MM.1S (cell line): ENCODE data around the gene ZNF277.

Experiments used
- DNase-seq: peaks from one replicate; pipeline ENCODE4 v3.0.0-alpha.2; 2015
- H2AFZ ChIP-seq: fragments of 300-600 bp; sonication (generic); 2 replicates; pipeline ENCODE4 v1.6.0; 2016; ENCODE audit warnings: antibody characterized with exemption, low read length
- H3F3A ChIP-seq: fragments of 300-600 bp; sonication (generic); 2 replicates; pipeline ENCODE4 v1.6.1; 2016; ENCODE audit warnings: mild to moderate bottlenecking, antibody characterized with exemption, low read length, moderate library complexity, mixed read lengths; ENCODE audit not compliant: insufficient read depth
- H3K27ac ChIP-seq: fragments of 300-600 bp; sonication (generic); 2 replicates; pipeline ENCODE4 v1.5.1; 2016; ENCODE audit warnings: mild to moderate bottlenecking, low read length
- H3K27me3 ChIP-seq: fragments of 300-600 bp; sonication (generic); replicated peaks from 2 replicates; pipeline ENCODE4 v1.6.0; 2016; ENCODE audit warnings: low read length; ENCODE audit not compliant: insufficient read depth
- H3K36me3 ChIP-seq: fragments of 300-600 bp; sonication (generic); replicated peaks from 2 replicates; pipeline ENCODE4 v1.6.1; 2016; ENCODE audit warnings: mild to moderate bottlenecking, low read length, mixed read lengths; ENCODE audit not compliant: insufficient read depth
- H3K4me1 ChIP-seq: fragments of 300-600 bp; sonication (generic); 2 replicates; pipeline ENCODE4 v1.6.1; 2016; ENCODE audit warnings: low read length, mixed read lengths
- H3K4me2 ChIP-seq: fragments of 300-600 bp; sonication (generic); 2 replicates; pipeline ENCODE4 v1.6.0; 2016; ENCODE audit warnings: low read depth, low read length
- H3K4me3 ChIP-seq: fragments of 300-600 bp; sonication (generic); 2 replicates; pipeline ENCODE4 v1.5.1; 2016; ENCODE audit warnings: low read length, mixed read lengths
- H3K79me2 ChIP-seq: fragments of 300-600 bp; sonication (generic); 2 replicates; pipeline ENCODE4 v1.6.1; 2016; ENCODE audit warnings: mixed run types, low read length, mixed read lengths
- H3K9ac ChIP-seq: fragments of 300-600 bp; sonication (generic); 2 replicates; pipeline ENCODE4 v1.6.1; 2016; ENCODE audit warnings: low read length, mixed read lengths
- H3K9me2 ChIP-seq: fragments of 300-600 bp; sonication (generic); replicated peaks from 2 replicates; pipeline ENCODE4 v1.6.1; 2016; ENCODE audit warnings: mild to moderate bottlenecking, low read length, mixed read lengths; ENCODE audit not compliant: insufficient read depth
- H3K9me3 ChIP-seq: fragments of 300-600 bp; sonication (generic); replicated peaks from 2 replicates; pipeline ENCODE4 v1.6.1; 2016; ENCODE audit warnings: mild to moderate bottlenecking, low read length, mixed read lengths; ENCODE audit not compliant: insufficient read depth
- H4K20me1 ChIP-seq: fragments of 300-600 bp; sonication (generic); 2 replicates; pipeline ENCODE4 v1.6.1; 2016; ENCODE audit warnings: mild to moderate bottlenecking, low read length, moderate library complexity, mixed read lengths; ENCODE audit not compliant: insufficient read depth
- CTCF ChIP-seq: fragments of 300-600 bp; sonication (generic); IDR thresholded peaks from 2 replicates; pipeline ENCODE4 v1.5.1; 2016; ENCODE audit warnings: antibody characterized with exemption, low read length, mixed read lengths
- EZH2 ChIP-seq: fragments of 300-600 bp; sonication (generic); optimal IDR thresholded peaks from 2 replicates; pipeline ENCODE3; 2017; ENCODE audit warnings: low read depth, mild to moderate bottlenecking, antibody characterized with exemption, low read length, mixed read lengths
- EZH2phosphoT487 ChIP-seq: fragments of 300-600 bp; sonication (generic); IDR thresholded peaks from 2 replicates; pipeline ENCODE4 v1.6.1; 2018; ENCODE audit warnings: antibody characterized with exemption, low read length

The ZNF277 gene

GRCh38 chr7:112173568-112173905 is 33.0 kb upstream of the ZNF277 start:
- no peaks in the 10 kb centered on the region for H3F3A ChIP-seq
- TF ChIP-seq EZH2, result no peak
- TF ChIP-seq EZH2phosphoT487, result no peak
- TF ChIP-seq CTCF, result no peak
- no peaks in the 10 kb centered on the region for H3K9me3 ChIP-seq
- H3K4me3 ChIP-seq, result no peak overlapping the region
- no peak overlapping the region for H3K9ac ChIP-seq
- no peak overlapping the region for H2AFZ ChIP-seq
- H3K36me3 ChIP-seq, result no peaks in the 10 kb centered on the region
- no peaks in the 10 kb centered on the region for H4K20me1 ChIP-seq
- DNase-seq, result no peak
- peaks cover 94% of the 10 kb centered on the region for H3K79me2 ChIP-seq
- H3K27me3 ChIP-seq, result no peaks in the 10 kb centered on the region
- no peak overlapping the region for H3K4me2 ChIP-seq
- H3K4me1 ChIP-seq, result no peaks in the 10 kb centered on the region
- H3K9me2 ChIP-seq, result no peaks in the 10 kb centered on the region
- H3K27ac ChIP-seq, result no peak overlapping the region

- no peak overlapping the region for H3K9ac ChIP-seq
- no peak overlapping the region for H2AFZ ChIP-seq
- no peak overlapping the region for H3K4me3 ChIP-seq
- H3K79me2 ChIP-seq, result peaks cover 94% of the 10 kb centered on the region
- no peaks in the 10 kb centered on the region for H3K9me3 ChIP-seq
- H3K27ac ChIP-seq, result no peak overlapping the region
- H3K4me2 ChIP-seq, result no peak overlapping the region
- no peaks in the 10 kb centered on the region; the same call in 1 of the 2 replicates for H4K20me1 ChIP-seq
- no peaks in the 10 kb centered on the region for H3K9me2 ChIP-seq
- H3K27me3 ChIP-seq, result no peaks in the 10 kb centered on the region
- no peaks in the 10 kb centered on the region for H3F3A ChIP-seq
- no peaks in the 10 kb centered on the region for H3K36me3 ChIP-seq
- H3K4me1 ChIP-seq, result no peaks in the 10 kb centered on the region
- DNase-seq, result no peak
- TF ChIP-seq EZH2phosphoT487 (no peak), EZH2 (no peak), CTCF (no peak)
Measured at GRCh38 chr7:112174192-112174591, 32.3 kb upstream of the ZNF277 start.

GRCh38 chr7:112176241-112176640 is 30.3 kb upstream of the ZNF277 start:
- no peak overlapping the region for H3K9ac ChIP-seq
- H3K4me2 ChIP-seq, result no peak overlapping the region
- no peak for DNase-seq
- no peaks in the 10 kb centered on the region for H3F3A ChIP-seq
- no peaks in the 10 kb centered on the region for H3K9me2 ChIP-seq
- no peaks in the 10 kb centered on the region for H3K36me3 ChIP-seq
- no peaks in the 10 kb centered on the region; the same call in 1 of the 2 replicates for H4K20me1 ChIP-seq
- H3K9me3 ChIP-seq, result no peaks in the 10 kb centered on the region
- H3K79me2 ChIP-seq, result peaks cover 97% of the 10 kb centered on the region
- TF ChIP-seq EZH2phosphoT487 (no peak), EZH2 (no peak), CTCF (no peak)
- H3K27me3 ChIP-seq, result no peaks in the 10 kb centered on the region
- no peaks in the 10 kb centered on the region for H3K4me1 ChIP-seq
- no peak overlapping the region for H2AFZ ChIP-seq
- no peak overlapping the region for H3K27ac ChIP-seq
- H3K4me3 ChIP-seq, result no peak overlapping the region
